Measurements from ENCODE around the gene SAMSN1.

DNA sequence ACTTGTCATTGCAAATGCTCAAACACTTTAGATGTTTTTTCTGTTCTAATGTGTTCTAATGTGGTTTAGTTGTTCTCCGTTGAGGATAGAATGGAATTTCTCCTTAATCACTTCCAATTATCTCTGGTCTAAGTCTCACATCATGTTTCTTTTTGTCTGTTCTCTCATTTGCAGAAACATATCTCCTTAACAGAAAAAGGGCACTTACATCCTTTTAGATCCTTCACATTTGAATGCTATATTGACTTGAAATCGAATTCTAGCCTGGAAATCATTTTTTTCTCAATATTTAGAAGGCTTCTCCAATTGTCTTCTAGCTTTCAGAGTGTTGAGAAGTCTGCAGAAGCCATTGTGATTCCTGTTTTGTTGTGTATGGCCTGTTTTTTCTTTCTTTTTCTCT, 7.3 kb upstream of the SAMSN1 start:
- TF ChIP-seq, protein P1, sequence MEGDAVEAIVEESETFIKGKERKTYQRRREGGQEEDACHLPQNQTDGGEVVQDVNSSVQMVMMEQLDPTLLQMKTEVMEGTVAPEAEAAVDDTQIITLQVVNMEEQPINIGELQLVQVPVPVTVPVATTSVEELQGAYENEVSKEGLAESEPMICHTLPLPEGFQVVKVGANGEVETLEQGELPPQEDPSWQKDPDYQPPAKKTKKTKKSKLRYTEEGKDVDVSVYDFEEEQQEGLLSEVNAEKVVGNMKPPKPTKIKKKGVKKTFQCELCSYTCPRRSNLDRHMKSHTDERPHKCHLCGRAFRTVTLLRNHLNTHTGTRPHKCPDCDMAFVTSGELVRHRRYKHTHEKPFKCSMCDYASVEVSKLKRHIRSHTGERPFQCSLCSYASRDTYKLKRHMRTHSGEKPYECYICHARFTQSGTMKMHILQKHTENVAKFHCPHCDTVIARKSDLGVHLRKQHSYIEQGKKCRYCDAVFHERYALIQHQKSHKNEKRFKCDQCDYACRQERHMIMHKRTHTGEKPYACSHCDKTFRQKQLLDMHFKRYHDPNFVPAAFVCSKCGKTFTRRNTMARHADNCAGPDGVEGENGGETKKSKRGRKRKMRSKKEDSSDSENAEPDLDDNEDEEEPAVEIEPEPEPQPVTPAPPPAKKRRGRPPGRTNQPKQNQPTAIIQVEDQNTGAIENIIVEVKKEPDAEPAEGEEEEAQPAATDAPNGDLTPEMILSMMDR (optimal IDR thresholded peaks at IDR 0.05 in 1 of 3, IDR thresholded peaks at IDR 0.05 in 1 of 3, conservative IDR thresholded peaks at IDR 0.05 in 1 of 3; ENCODE audit: extremely low read depth in 1 of 3, insufficient read depth in 2 of 3, low read length in 3 of 3): no peak
- no peak for TF ChIP-seq EZH2 (IDR thresholded peaks at IDR 0.05; ENCODE audit: low read length)

Measured in keratinocyte (primary cell).